Measurements from ENCODE around the gene FAM209B.

DNA sequence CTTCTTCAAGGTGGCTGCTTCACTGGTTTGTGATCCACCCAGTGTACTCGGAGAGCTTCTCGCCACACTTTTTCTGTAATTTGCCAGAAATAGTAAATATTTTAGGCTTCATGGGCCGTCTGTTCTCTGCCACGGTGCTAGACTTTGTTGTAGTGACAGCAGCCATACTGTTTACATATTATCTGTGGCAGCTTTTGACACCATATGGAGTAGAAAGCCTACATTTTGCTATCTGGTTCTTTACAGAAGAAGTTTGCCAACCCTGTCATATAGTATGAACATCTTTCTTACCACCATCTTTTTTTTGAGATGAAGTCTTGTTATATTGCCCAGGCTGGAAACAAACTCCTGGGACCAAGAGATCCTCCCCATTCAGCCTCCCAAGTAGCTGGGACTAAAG lies 32.5 kb downstream of the FAM209B start:
- TF ChIP-seq, protein P1, sequence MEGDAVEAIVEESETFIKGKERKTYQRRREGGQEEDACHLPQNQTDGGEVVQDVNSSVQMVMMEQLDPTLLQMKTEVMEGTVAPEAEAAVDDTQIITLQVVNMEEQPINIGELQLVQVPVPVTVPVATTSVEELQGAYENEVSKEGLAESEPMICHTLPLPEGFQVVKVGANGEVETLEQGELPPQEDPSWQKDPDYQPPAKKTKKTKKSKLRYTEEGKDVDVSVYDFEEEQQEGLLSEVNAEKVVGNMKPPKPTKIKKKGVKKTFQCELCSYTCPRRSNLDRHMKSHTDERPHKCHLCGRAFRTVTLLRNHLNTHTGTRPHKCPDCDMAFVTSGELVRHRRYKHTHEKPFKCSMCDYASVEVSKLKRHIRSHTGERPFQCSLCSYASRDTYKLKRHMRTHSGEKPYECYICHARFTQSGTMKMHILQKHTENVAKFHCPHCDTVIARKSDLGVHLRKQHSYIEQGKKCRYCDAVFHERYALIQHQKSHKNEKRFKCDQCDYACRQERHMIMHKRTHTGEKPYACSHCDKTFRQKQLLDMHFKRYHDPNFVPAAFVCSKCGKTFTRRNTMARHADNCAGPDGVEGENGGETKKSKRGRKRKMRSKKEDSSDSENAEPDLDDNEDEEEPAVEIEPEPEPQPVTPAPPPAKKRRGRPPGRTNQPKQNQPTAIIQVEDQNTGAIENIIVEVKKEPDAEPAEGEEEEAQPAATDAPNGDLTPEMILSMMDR (IDR thresholded peaks at IDR 0.05), result no peak
- no peak for TF ChIP-seq CEBPB (IDR thresholded peaks at IDR 0.05)
- TF ChIP-seq POLR2AphosphoS2 (conservative IDR thresholded peaks at IDR 0.05; ENCODE audit: low read length), result no peak
- no peak for TF ChIP-seq EP300 (IDR thresholded peaks at IDR 0.05)
- no peak for TF ChIP-seq PHF8 (IDR thresholded peaks at IDR 0.05; ENCODE audit: borderline replicate concordance, low read depth)
- TF ChIP-seq POLR2A (IDR thresholded peaks at IDR 0.05; ENCODE audit: low read length), result no peak
- no peak for TF ChIP-seq ZNF302 (CRISPR knock-in tag; IDR thresholded peaks at IDR 0.05)
- no peak for TF ChIP-seq MYC (IDR thresholded peaks at IDR 0.05; ENCODE audit: borderline replicate concordance, low read length)
- TF ChIP-seq, protein P2, sequence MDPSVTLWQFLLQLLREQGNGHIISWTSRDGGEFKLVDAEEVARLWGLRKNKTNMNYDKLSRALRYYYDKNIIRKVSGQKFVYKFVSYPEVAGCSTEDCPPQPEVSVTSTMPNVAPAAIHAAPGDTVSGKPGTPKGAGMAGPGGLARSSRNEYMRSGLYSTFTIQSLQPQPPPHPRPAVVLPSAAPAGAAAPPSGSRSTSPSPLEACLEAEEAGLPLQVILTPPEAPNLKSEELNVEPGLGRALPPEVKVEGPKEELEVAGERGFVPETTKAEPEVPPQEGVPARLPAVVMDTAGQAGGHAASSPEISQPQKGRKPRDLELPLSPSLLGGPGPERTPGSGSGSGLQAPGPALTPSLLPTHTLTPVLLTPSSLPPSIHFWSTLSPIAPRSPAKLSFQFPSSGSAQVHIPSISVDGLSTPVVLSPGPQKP (IDR thresholded peaks at IDR 0.05; ENCODE audit: low read depth, low read length), result no peak
- no peak for TF ChIP-seq SREBF2 (IDR thresholded peaks at IDR 0.05)
- no peak for TF ChIP-seq JUNB (IDR thresholded peaks at IDR 0.05)
- TF ChIP-seq EHF (CRISPR knock-in tag; IDR thresholded peaks at IDR 0.05), result no peak
- TF ChIP-seq, protein P3, sequence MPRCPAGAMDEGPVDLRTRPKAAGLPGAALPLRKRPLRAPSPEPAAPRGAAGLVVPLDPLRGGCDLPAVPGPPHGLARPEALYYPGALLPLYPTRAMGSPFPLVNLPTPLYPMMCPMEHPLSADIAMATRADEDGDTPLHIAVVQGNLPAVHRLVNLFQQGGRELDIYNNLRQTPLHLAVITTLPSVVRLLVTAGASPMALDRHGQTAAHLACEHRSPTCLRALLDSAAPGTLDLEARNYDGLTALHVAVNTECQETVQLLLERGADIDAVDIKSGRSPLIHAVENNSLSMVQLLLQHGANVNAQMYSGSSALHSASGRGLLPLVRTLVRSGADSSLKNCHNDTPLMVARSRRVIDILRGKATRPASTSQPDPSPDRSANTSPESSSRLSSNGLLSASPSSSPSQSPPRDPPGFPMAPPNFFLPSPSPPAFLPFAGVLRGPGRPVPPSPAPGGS (IDR thresholded peaks at IDR 0.05), result no peak

Measured in A549 (cell line).